Measurements from ENCODE around the gene SEMA4A.
"Not testable (repeated sequence)": the region's sequence is repeated elsewhere in the genome, so short reads cannot be mapped to it uniquely, and the experiment has no call there.

The SEMA4A gene

GRCh38 chr1:156119503-156120209 is 33.7 kb upstream of the SEMA4A start:
- no peak for DNase-seq

- no peak for DNase-seq
Measured at GRCh38 chr1:156120318-156120717, 33.1 kb upstream of the SEMA4A start.

GRCh38 chr1:156121005-156121404 is 32.4 kb upstream of the SEMA4A start:
- DNase-seq = not testable (repeated sequence)

- no peak for DNase-seq
Measured at GRCh38 chr1:156121457-156121856, 31.9 kb upstream of the SEMA4A start.

GRCh38 chr1:156122086-156122485 is 31.3 kb upstream of the SEMA4A start:
- no peak for DNase-seq

GRCh38 chr1:156122519-156123355 is 30.6 kb upstream of the SEMA4A start:
- no peak for DNase-seq

- DNase-seq = peak; percentile 67
Measured at GRCh38 chr1:156123356-156124196, 29.8 kb upstream of the SEMA4A start.

- DNase-seq = peak; percentile 39
Measured at GRCh38 chr1:156124557-156125483, 28.6 kb upstream of the SEMA4A start.

- not testable (repeated sequence) for DNase-seq
Measured at GRCh38 chr1:156125544-156125943, 27.8 kb upstream of the SEMA4A start.

GRCh38 chr1:156126043-156126629 is 27.2 kb upstream of the SEMA4A start:
- peak; percentile 62 for DNase-seq

- DNase-seq = peak; percentile 80
Measured at GRCh38 chr1:156126630-156127534, 26.5 kb upstream of the SEMA4A start.

GRCh38 chr1:156128308-156128653 is 25.1 kb upstream of the SEMA4A start:
- DNase-seq = no peak

GRCh38 chr1:156128654-156129597 is 24.5 kb upstream of the SEMA4A start:
- DNase-seq = no peak

- peak; percentile 73 for DNase-seq
Measured at GRCh38 chr1:156129687-156130577, 23.5 kb upstream of the SEMA4A start.

GRCh38 chr1:156130578-156130942 is 22.8 kb upstream of the SEMA4A start:
- DNase-seq = no peak

- no peak for DNase-seq
Measured at GRCh38 chr1:156134716-156135435, 18.5 kb upstream of the SEMA4A start.

GRCh38 chr1:156135930-156136871 is 17.2 kb upstream of the SEMA4A start:
- no peak for DNase-seq
